Upper lobe of left lung (tissue), 4 donors: ENCODE measurements around the gene HLA-DQA1.

Source experiments
- POLR2A ChIP-seq, 4 donors: fragments of 450-650 bp; IDR thresholded peaks; one replicate each; pipeline ENCODE4 v1.5.1; 2016 to 2017; ENCODE audit warnings: antibody characterized with exemption in 4 of 4, mild to moderate bottlenecking in 2 of 4
- TF ChIP-seq, protein P1 (sequence below), 6 experiments: fragments of 450-650 bp in 4 of 6; fragments of 200-600 bp in 2 of 6; sonication (generic) in 2 of 6; IDR thresholded peaks; one replicate each; pipeline ENCODE4 v1.5.1; 2016 to 2019; ENCODE audit warnings: antibody characterized with exemption in 6 of 6

DNA sequence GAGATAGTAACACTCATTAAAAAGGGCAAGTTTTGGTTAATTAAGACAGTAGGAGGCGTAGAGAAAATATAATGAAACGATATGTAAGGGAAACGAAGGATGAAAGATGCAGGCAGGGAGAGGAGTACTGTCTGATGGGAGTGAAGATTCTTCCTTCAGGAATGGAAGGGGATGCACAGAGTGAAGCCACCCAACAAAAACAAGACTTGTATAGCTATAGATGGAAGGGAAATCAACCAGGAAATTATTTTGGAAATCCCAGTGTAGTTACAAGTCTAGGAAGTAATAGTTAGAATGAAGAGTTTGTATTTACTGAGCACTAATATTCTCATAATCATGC lies 27.8 kb upstream of the HLA-DQA1 start:
- TF ChIP-seq, protein P1, sequence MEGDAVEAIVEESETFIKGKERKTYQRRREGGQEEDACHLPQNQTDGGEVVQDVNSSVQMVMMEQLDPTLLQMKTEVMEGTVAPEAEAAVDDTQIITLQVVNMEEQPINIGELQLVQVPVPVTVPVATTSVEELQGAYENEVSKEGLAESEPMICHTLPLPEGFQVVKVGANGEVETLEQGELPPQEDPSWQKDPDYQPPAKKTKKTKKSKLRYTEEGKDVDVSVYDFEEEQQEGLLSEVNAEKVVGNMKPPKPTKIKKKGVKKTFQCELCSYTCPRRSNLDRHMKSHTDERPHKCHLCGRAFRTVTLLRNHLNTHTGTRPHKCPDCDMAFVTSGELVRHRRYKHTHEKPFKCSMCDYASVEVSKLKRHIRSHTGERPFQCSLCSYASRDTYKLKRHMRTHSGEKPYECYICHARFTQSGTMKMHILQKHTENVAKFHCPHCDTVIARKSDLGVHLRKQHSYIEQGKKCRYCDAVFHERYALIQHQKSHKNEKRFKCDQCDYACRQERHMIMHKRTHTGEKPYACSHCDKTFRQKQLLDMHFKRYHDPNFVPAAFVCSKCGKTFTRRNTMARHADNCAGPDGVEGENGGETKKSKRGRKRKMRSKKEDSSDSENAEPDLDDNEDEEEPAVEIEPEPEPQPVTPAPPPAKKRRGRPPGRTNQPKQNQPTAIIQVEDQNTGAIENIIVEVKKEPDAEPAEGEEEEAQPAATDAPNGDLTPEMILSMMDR (IDR thresholded peaks at IDR 0.05), result no peak
- no peak for TF ChIP-seq POLR2A (IDR thresholded peaks at IDR 0.05)
